Effector memory CD8-positive, alpha-beta T cell (primary cell): ENCODE measurements around the gene TMEM252.
A peak's percentile ranks its signal among the peaks of the same experiment; 100 is the strongest.

Experiments used
- ATAC-seq: fragments of 150-1000 bp; cut with Tn5 transposase; replicated peaks from 2 replicates; pipeline ENCODE4 v1.10.0; 2021; ENCODE audit warnings: mild to moderate bottlenecking, moderate library complexity
- DNase-seq, 3 experiments: peaks; one replicate each; pipeline ENCODE4 v3.0.0; 2021
- H3K27ac Mint-ChIP-seq, 2 donors: one replicate each; pipeline ENCODE4 v1.8.0; 2022; ENCODE audit warnings: mild to moderate bottlenecking in 2 of 2, mixed read lengths in 2 of 2, moderate library complexity in 2 of 2
- H3K27me3 Mint-ChIP-seq, 2 donors: one replicate each; pipeline ENCODE4 v1.8.0; 2022; ENCODE audit warnings: mixed read lengths in 2 of 2
- H3K36me3 Mint-ChIP-seq: one replicate; pipeline ENCODE4 v1.8.0; 2022; ENCODE audit warnings: mild to moderate bottlenecking, moderate library complexity, mixed read lengths; ENCODE audit not compliant: insufficient read depth
- H3K4me1 Mint-ChIP-seq, 2 donors: one replicate each; pipeline ENCODE4 v1.8.0; 2022; ENCODE audit warnings: low read depth in 2 of 2, mixed read lengths in 2 of 2
- H3K4me3 Mint-ChIP-seq, 2 donors: one replicate each; pipeline ENCODE4 v1.8.0; 2022; ENCODE audit warnings: mild to moderate bottlenecking in 2 of 2, mixed read lengths in 2 of 2, moderate library complexity in 2 of 2
- H3K9me3 Mint-ChIP-seq, 2 donors: one replicate each; pipeline ENCODE4 v1.8.0; 2022; ENCODE audit warnings: mixed read lengths in 2 of 2
- total RNA-seq, 9 experiments: gene quantifications; one replicate each; lab custom pipeline; 2026; lab: John Stamatoyannopoulos, UW

The TMEM252 gene
- total RNA-seq: 0 to 0.03 (median 0) reads per million in 9 experiments

GRCh38 chr9:68540712-68541535, at the start of gene TMEM252:
TMEM252 (minus strand) TSS chr9:68540883; CDS start chr9:68540814, 69 bp downstream.
- no peak within 1 kb of the TSS for H3K4me3 Mint-ChIP-seq
- H3K36me3 Mint-ChIP-seq: no peaks in the 10 kb centered on the region
- DNase-seq (no peak), ATAC-seq (no peak)
- H3K4me1 Mint-ChIP-seq: no peaks in the 10 kb centered on the region
- H3K27me3 Mint-ChIP-seq: peaks cover 13 to 39% of the 10 kb centered on the region in 2 donors
- no peaks in the 10 kb centered on the region for H3K9me3 Mint-ChIP-seq
- H3K27ac Mint-ChIP-seq: no peak within 1 kb of the TSS

GRCh38 chr9:68585034-68585761, 44.5 kb upstream of the TMEM252 start:
- H3K9me3 Mint-ChIP-seq: no peaks in the 10 kb centered on the region
- no peak overlapping the region for H3K4me3 Mint-ChIP-seq
- H3K4me1 Mint-ChIP-seq: no peaks in the 10 kb centered on the region
- no peak overlapping the region for H3K27ac Mint-ChIP-seq
- no peak for ATAC-seq
- no peak for DNase-seq
- peaks cover 5 to 27% of the 10 kb centered on the region in 2 donors for H3K27me3 Mint-ChIP-seq
- no peaks in the 10 kb centered on the region for H3K36me3 Mint-ChIP-seq

GRCh38 chr9:68584189-68585033, 43.7 kb upstream of the TMEM252 start:
- H3K27ac Mint-ChIP-seq: no peak overlapping the region
- DNase-seq (peak; percentile 62 to 79 (median 67)), ATAC-seq (peak; percentile 94)
- H3K4me3 Mint-ChIP-seq: no peak overlapping the region
- H3K36me3 Mint-ChIP-seq: no peaks in the 10 kb centered on the region
- no peaks in the 10 kb centered on the region for H3K4me1 Mint-ChIP-seq
- H3K9me3 Mint-ChIP-seq: no peaks in the 10 kb centered on the region
- peaks cover 0 to 27% of the 10 kb centered on the region in 2 donors for H3K27me3 Mint-ChIP-seq

- ATAC-seq (no peak), DNase-seq (no peak)
- Mint-ChIP-seq H3K27me3 (peaks cover 0 to 34% of the 10 kb centered on the region in 2 donors), H3K27ac (no peak overlapping the region), H3K36me3 (no peaks in the 10 kb centered on the region), H3K4me3 (no peak overlapping the region), H3K4me1 (no peaks in the 10 kb centered on the region), H3K9me3 (no peaks in the 10 kb centered on the region)
These were observed 41.0 kb upstream of the TMEM252 start for GRCh38 chr9:68581696-68582095.

GRCh38 chr9:68577774-68578591, 37.3 kb upstream of the TMEM252 start:
- DNase-seq (no peak), ATAC-seq (no peak)
- no peaks in the 10 kb centered on the region for H3K4me1 Mint-ChIP-seq
- H3K4me3 Mint-ChIP-seq: no peak overlapping the region
- no peaks in the 10 kb centered on the region for H3K9me3 Mint-ChIP-seq
- no peaks in the 10 kb centered on the region for H3K36me3 Mint-ChIP-seq
- H3K27ac Mint-ChIP-seq: no peak overlapping the region
- H3K27me3 Mint-ChIP-seq: peaks cover 7 to 24% of the 10 kb centered on the region in 2 donors

- peaks cover 7 to 15% of the 10 kb centered on the region in 2 donors for H3K27me3 Mint-ChIP-seq
- H3K4me3 Mint-ChIP-seq: no peak overlapping the region
- no peaks in the 10 kb centered on the region for H3K4me1 Mint-ChIP-seq
- ATAC-seq (no peak), DNase-seq (no peak)
- peaks cover 0 to 2% of the 10 kb centered on the region in 2 donors for H3K9me3 Mint-ChIP-seq
- no peak overlapping the region for H3K27ac Mint-ChIP-seq
- H3K36me3 Mint-ChIP-seq: no peaks in the 10 kb centered on the region
These were observed 35.1 kb upstream of the TMEM252 start for GRCh38 chr9:68575817-68576216.

GRCh38 chr9:68574150-68574549, 33.5 kb upstream of the TMEM252 start:
- Mint-ChIP-seq H3K9me3 (peaks cover 0 to 2% of the 10 kb centered on the region in 2 donors), H3K4me1 (no peaks in the 10 kb centered on the region), H3K36me3 (no peaks in the 10 kb centered on the region), H3K4me3 (no peak overlapping the region), H3K27me3 (peaks cover 7 to 15% of the 10 kb centered on the region in 2 donors), H3K27ac (no peak overlapping the region)
- DNase-seq: no peak
- ATAC-seq: no peak

GRCh38 chr9:68567565-68567964, 26.9 kb upstream of the TMEM252 start:
- H3K4me1 Mint-ChIP-seq: no peaks in the 10 kb centered on the region

GRCh38 chr9:68562461-68562860, 21.8 kb upstream of the TMEM252 start:
- Mint-ChIP-seq H3K27me3 (peaks cover 14 to 19% of the 10 kb centered on the region in 2 donors), H3K9me3 (no peaks in the 10 kb centered on the region), H3K36me3 (peaks cover 3% of the 10 kb centered on the region), H3K4me1 (peaks cover 3 to 4% of the 10 kb centered on the region in 2 donors), H3K27ac (no peak overlapping the region), H3K4me3 (no peak overlapping the region)
- no peak for ATAC-seq
- DNase-seq: no peak

More at GRCh38 chr9:68567565-68567964, 26.9 kb upstream of the TMEM252 start:
- no peak for ATAC-seq
- DNase-seq: no peak
- H3K4me3 Mint-ChIP-seq: no peak overlapping the region
- H3K9me3 Mint-ChIP-seq: peaks cover 0 to 2% of the 10 kb centered on the region in 2 donors
- H3K27me3 Mint-ChIP-seq: peaks cover 16 to 19% of the 10 kb centered on the region in 2 donors
- H3K27ac Mint-ChIP-seq: no peak overlapping the region
- no peaks in the 10 kb centered on the region for H3K36me3 Mint-ChIP-seq

GRCh38 chr9:68560071-68560844, 19.6 kb upstream of the TMEM252 start:
- H3K9me3 Mint-ChIP-seq: no peaks in the 10 kb centered on the region
- DNase-seq (peak; percentile 18 to 27 (median 20)), ATAC-seq (peak; percentile 36)
- H3K27me3 Mint-ChIP-seq: peaks cover 13 to 27% of the 10 kb centered on the region in 2 donors
- no peak overlapping the region for H3K27ac Mint-ChIP-seq
- H3K36me3 Mint-ChIP-seq: peaks cover 3% of the 10 kb centered on the region
- H3K4me3 Mint-ChIP-seq: no peak overlapping the region
- H3K4me1 Mint-ChIP-seq: peaks cover 3 to 4% of the 10 kb centered on the region in 2 donors

GRCh38 chr9:68558545-68558944, 17.9 kb upstream of the TMEM252 start:
- peaks cover 3% of the 10 kb centered on the region for H3K36me3 Mint-ChIP-seq
- DNase-seq (no peak), ATAC-seq (no peak)
- peaks cover 9 to 21% of the 10 kb centered on the region in 2 donors for H3K27me3 Mint-ChIP-seq
- no peak overlapping the region for H3K27ac Mint-ChIP-seq
- H3K4me1 Mint-ChIP-seq: peaks cover 3 to 4% of the 10 kb centered on the region in 2 donors
- no peaks in the 10 kb centered on the region for H3K9me3 Mint-ChIP-seq
- no peak overlapping the region for H3K4me3 Mint-ChIP-seq
